IMR-90 (cell line): ENCODE measurements around the gene TSKU.

Experiments used
- CEBPB ChIP-seq: IDR thresholded peaks from 2 replicates; pipeline ENCODE4 v1.6.1; 2012; ENCODE audit warnings: low read depth, low read length, improper control_type of control experiment
- FOS ChIP-seq: fragments of 150-350 bp; IDR thresholded peaks from 2 replicates; pipeline ENCODE4 v1.6.1; 2016; ENCODE audit warnings: low read depth, low read length
- MAZ ChIP-seq: IDR thresholded peaks from 2 replicates; pipeline ENCODE4 v1.6.1; 2012; ENCODE audit warnings: low read depth, mild to moderate bottlenecking, low read length, improper control_type of control experiment, moderate library complexity, borderline replicate concordance
- NFE2L2 ChIP-seq: fragments of 150-350 bp; IDR thresholded peaks from 2 replicates; pipeline ENCODE4 v1.6.1; 2016; ENCODE audit warnings: low read depth, mild to moderate bottlenecking, low read length
- POLR2A ChIP-seq: IDR thresholded peaks from 2 replicates; pipeline ENCODE4 v1.6.1; 2012; ENCODE audit warnings: mild to moderate bottlenecking, low read depth, low read length
- RAD21 ChIP-seq: IDR thresholded peaks from 2 replicates; pipeline ENCODE4 v1.6.1; 2012; ENCODE audit warnings: low read length, improper control_type of control experiment
- RCOR1 ChIP-seq: IDR thresholded peaks from 2 replicates; pipeline ENCODE4 v1.6.1; 2012; ENCODE audit warnings: mild to moderate bottlenecking, low read length, improper control_type of control experiment; ENCODE audit not compliant: insufficient replicate concordance
- SMC3 ChIP-seq: fragments of 150-350 bp; IDR thresholded peaks from 2 replicates; pipeline ENCODE4 v1.6.1; 2016; ENCODE audit warnings: low read depth, mild to moderate bottlenecking, antibody characterized with exemption, low read length, moderate library complexity
- TF ChIP-seq, protein P1 (sequence below): conservative IDR thresholded peaks from 2 replicates; pipeline ENCODE4 v1.5.1; 2012; ENCODE audit warnings: mild to moderate bottlenecking, low read depth, low read length, improper control_type of control experiment
- TF ChIP-seq, protein P2 (sequence below): fragments of 150-350 bp; IDR thresholded peaks from 2 replicates; pipeline ENCODE4 v1.6.1; 2016; ENCODE audit warnings: low read depth, mild to moderate bottlenecking, low read length, moderate library complexity, borderline replicate concordance
- TF ChIP-seq, protein P3 (sequence below): fragments of 150-350 bp; IDR thresholded peaks from 2 replicates; pipeline ENCODE4 v1.6.1; 2017; ENCODE audit warnings: mild to moderate bottlenecking, antibody characterized with exemption, low read length, low read depth

DNA sequence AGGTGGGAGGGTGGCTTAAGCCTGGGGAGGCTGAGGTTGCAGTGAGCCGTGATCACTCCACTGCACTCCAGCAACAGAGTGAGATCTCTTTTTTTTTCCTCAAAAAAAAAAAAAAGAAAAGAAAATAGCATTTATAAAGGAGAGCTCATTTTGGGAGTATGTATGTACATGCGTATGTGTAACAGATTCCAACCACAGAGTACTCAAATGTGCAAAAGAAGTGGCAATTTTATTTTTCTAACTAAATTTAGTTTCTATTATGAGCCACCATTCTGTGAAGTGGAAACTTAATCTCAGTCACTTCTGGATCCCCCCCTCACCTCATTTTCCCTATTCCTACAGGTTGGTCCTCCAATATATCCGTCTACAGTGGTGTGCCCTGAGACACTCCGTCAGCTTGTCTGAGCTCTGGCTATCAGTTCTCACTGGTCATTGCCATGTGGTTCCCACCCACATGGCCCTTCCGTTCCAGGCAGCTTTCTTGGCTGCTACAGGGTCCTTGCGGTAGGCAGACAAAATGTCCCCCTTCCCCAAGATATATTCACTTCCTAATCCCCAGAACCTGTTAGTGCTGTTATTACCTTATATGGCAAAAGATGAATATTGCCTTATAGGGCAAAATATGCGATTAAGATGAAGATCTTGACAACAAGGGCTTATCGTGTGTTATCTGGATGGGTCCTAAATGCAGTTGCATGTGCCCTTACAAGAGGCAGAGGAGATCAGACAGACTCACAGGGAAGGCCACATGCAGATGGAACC, 35.8 kb upstream of the TSKU start:
- TF ChIP-seq, protein P1, sequence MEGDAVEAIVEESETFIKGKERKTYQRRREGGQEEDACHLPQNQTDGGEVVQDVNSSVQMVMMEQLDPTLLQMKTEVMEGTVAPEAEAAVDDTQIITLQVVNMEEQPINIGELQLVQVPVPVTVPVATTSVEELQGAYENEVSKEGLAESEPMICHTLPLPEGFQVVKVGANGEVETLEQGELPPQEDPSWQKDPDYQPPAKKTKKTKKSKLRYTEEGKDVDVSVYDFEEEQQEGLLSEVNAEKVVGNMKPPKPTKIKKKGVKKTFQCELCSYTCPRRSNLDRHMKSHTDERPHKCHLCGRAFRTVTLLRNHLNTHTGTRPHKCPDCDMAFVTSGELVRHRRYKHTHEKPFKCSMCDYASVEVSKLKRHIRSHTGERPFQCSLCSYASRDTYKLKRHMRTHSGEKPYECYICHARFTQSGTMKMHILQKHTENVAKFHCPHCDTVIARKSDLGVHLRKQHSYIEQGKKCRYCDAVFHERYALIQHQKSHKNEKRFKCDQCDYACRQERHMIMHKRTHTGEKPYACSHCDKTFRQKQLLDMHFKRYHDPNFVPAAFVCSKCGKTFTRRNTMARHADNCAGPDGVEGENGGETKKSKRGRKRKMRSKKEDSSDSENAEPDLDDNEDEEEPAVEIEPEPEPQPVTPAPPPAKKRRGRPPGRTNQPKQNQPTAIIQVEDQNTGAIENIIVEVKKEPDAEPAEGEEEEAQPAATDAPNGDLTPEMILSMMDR: no peak
- no peak for TF ChIP-seq POLR2A
- TF ChIP-seq CEBPB: no peak
- TF ChIP-seq RCOR1: no peak
- TF ChIP-seq SMC3: no peak
- TF ChIP-seq, protein P2, sequence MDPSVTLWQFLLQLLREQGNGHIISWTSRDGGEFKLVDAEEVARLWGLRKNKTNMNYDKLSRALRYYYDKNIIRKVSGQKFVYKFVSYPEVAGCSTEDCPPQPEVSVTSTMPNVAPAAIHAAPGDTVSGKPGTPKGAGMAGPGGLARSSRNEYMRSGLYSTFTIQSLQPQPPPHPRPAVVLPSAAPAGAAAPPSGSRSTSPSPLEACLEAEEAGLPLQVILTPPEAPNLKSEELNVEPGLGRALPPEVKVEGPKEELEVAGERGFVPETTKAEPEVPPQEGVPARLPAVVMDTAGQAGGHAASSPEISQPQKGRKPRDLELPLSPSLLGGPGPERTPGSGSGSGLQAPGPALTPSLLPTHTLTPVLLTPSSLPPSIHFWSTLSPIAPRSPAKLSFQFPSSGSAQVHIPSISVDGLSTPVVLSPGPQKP: no peak
- TF ChIP-seq RAD21: no peak
- no peak for TF ChIP-seq MAZ
- no peak for TF ChIP-seq FOS
- TF ChIP-seq NFE2L2: no peak
- TF ChIP-seq, protein P3, sequence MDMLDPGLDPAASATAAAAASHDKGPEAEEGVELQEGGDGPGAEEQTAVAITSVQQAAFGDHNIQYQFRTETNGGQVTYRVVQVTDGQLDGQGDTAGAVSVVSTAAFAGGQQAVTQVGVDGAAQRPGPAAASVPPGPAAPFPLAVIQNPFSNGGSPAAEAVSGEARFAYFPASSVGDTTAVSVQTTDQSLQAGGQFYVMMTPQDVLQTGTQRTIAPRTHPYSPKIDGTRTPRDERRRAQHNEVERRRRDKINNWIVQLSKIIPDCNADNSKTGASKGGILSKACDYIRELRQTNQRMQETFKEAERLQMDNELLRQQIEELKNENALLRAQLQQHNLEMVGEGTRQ: no peak
